COR-L47 (cell line): ENCODE measurements around the gene TMED1.

Experiments
- DNase-seq: peaks from one replicate; lab custom pipeline; 2025; lab: John Stamatoyannopoulos, UW

The TMED1 gene

DNA sequence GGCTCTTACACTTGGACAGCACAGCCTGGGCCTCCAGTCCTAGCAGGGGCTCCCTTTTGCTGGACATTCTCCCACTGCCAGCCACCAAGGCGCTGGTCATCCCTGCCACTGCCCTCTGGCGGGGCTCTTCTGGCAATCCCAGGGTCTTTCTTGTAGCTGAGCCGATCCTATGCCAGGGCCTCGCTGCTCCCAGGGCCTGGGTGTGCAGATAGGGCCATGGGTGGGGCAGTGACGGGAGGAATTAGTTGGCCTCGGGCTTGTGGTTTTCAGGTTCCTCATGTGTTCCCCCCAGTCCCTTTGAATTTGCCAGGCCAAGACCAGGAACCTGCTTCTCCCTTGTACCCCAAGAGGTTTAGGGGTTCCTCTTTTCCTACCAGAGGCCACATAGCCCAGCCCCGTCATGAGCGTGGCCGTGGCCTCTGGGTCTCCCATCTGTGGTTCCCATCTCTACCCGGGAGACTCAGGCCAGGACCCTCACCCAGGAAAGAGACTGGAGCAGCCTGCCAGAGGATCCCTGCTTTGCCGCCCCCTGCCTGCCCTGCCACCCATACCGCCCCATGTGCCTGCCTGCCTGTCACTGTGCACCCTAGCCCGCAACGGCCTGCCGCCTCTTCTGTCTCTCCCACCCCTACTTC lies 26.2 kb downstream of the TMED1 start:
- no peak for DNase-seq

DNA sequence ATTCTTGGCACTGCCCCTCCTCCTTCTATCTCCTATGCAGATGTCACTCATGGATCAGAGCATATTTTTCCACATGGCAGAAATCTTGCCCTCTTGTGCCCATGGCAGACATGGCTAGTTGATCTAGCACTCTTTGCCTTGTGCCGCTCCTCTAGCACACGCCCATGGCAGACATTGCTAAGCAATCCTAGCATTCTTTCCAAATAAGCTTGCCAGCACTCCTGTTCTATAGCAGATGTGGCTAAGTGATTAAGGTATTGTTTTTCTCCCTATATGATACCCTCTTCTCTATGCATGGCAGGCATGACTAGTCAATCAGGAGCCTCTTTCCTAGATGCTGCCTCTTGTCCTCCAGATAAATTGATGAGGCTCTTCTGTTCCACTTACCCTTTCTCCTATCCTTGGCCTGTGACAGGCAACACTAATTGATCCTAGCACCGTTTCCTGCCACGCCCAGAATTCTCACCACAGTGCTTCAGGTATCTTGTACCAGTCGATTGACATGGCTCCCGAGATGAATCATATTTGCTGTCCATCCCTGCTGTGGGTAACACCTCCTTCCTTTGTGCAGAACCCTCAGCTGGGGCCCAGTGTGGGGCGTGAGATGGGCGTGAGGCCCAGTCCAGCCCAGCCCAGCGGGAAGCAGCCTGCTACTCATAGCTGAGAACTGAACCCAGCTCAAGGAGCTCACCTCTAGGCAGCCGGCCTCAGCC lies 26.9 kb downstream of the TMED1 start:
- DNase-seq: peak; percentile 60

DNA sequence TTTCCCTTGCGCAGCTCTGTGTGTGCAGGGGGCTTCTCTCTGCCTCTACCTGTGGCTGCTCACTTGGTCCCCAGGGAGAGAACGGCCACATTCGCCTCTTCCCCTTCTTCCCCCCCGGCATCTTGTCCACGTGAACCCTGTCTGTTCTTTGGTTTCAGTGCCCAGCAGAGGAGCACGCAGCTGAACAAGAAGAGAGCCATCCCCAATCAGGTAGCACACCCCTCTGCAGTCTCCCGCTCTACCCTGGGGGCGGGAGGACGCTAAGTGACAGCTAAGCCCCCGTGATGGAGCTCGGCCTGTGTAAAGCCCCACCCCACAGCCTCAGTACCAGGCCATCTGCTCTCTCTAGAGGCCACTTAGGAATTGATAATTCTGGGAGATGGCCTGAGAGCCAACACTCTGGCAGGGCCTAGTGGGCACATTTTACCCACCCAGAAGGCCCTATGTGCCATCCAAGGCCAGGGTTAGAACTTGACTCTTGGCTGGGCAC lies 30.2 kb downstream of the TMED1 start:
- no peak for DNase-seq

- no peak for DNase-seq
Observed at GRCh38 chr19:10805065-10805757, 30.8 kb downstream of the TMED1 start.

- DNase-seq: no peak
Observed at GRCh38 chr19:10803252-10803651, 32.8 kb downstream of the TMED1 start.

- DNase-seq: no peak
Observed at GRCh38 chr19:10802479-10802878, 33.5 kb downstream of the TMED1 start.

DNA sequence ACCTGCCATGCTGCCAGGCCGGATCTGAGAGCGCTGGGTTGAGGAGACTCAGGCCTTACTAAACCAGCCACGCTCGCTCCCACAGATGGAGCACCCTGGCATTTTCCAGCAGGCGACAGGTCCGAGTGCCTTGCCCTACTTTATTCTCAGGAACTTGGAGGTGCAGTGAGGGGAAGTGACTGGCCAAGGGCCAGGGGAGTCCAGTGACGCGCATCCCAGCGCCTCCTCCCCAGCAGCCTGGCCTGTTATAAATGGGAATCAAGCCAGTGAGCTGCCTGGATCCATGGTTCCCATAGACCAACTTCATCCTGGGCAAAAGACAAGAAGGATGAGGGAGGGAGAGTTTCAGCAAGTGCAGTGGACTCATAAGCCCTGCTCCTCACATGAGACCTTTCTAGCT lies 35.5 kb downstream of the TMED1 start:
- DNase-seq: no peak

GRCh38 chr19:10797541-10798256 lies 38.3 kb downstream of the TMED1 start:
- no peak for DNase-seq

- no peak for DNase-seq
Observed at GRCh38 chr19:10797078-10797477, 38.9 kb downstream of the TMED1 start.

DNA sequence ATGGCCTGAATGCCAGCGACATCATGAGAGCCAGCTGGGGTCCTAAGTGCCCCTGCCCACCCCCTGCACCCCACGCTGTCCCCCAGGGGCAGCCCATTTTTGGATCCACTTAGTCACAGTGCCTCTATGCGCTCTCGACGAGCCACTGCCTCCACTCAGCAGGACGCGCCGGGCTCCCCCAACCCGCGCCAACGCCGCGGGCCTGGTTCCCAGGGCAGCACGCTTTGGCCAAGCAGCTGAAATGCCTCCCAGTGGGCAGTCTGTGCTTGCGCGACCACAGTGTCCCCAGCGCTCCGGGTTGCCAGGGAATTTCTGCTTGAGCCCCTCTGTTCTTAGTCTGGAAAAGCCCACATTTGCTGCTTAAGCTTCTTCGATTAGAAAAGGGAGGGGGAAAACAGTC lies 39.4 kb downstream of the TMED1 start:
- no peak for DNase-seq

DNA sequence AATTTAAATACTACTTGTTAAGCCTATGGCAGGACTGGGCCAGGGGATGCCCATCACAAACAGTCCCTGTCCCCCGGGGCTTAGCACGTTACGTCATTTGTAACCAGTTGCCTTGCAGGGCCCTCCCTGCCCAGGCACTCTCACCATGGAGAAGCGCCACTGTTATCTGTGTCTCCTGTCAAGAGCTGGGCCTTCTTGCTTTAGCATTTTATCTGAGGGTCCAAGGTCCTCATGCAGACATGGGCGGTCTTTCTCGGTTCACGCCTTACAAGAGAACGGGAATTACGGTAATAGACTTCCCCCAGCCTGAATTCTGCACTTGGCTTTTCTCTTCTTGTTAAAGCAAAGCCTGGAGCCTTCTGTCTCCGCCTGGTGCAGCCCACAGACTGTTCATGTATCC lies 46.1 kb downstream of the TMED1 start:
- no peak for DNase-seq

DNA sequence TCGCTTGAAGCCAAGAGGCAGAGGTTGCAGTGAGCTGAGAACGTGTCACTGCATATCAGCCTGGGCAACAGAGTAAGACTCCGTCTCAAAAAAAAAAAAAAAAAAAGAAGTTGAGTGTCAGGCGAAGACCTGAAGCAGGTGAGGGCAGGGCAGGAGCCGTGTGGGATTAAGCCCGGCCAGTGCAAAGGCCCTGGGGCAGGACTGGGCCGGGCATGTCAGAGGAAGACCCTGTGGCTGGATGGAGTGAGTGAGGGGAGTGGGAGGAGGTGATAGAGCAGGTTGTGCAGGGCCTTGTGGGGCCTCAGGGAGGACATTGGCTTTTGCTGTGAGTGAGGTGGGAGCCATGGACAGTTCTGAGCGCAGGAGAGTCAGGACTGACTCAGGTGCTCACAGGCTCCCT lies 47.9 kb downstream of the TMED1 start:
- DNase-seq: no peak

DNA sequence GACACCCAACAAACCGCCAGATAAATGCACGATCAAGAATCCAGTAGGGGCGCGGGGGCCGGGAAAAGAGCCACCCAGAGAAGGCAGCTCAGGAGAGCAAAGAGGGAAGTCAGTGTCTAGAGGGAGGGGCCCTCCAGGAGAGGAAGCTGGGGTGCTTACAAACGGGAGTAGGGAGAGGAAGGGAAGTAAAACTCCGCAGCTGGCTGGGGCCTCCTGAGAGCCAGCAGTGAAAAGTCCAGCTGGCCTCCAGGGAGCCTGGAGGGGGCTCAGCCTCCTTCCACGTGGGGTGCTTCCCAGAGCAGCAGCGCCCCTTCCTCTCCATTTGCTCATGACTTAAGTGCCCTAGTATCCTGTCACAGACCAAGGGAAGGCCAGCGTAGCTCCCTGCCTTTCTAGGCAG lies 51.8 kb downstream of the TMED1 start:
- no peak for DNase-seq

DNA sequence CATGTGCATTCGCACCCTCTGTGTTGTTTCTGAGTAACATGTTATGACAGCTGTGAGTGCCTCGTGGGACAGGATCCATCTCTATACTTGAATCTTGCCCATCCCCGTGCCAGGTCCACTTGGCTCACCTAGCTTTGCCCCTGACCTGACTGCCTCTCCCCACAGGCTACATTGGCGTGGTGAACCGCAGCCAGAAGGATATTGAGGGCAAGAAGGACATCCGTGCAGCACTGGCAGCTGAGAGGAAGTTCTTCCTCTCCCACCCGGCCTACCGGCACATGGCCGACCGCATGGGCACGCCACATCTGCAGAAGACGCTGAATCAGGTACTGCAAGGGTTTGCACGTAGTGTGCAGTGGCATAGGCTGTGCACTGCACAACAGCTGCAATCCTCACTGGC lies 53.2 kb downstream of the TMED1 start:
- no peak for DNase-seq
